GM18507 (cell line): ENCODE results near the gene ACKR4.
"Not testable (repeated sequence)": the region's sequence is repeated elsewhere in the genome, so short reads cannot be mapped to it uniquely, and the experiment has no call there.

Experiments
- DNase-seq: peaks from one replicate; pipeline ENCODE4 v3.0.0; 2011; ENCODE audit warnings: low read depth; ENCODE audit not compliant: insufficient read length; ENCODE audit errors: extremely low spot score
- FAIRE-seq: peaks from 2 replicates; lab custom pipeline; 2011; peaks lifted over from hg19 to GRCh38; lab: Jason Lieb, UNC

The ACKR4 gene

GRCh38 chr3:132630612-132631011 is 33.5 kb downstream of the ACKR4 start:
- FAIRE-seq (no peak), DNase-seq (no peak)

GRCh38 chr3:132635052-132635451 is 38.0 kb downstream of the ACKR4 start:
- FAIRE-seq (no peak), DNase-seq (no peak)

- no peak for FAIRE-seq
- DNase-seq = no peak
Observed at GRCh38 chr3:132637590-132637989, 40.5 kb downstream of the ACKR4 start.

GRCh38 chr3:132638706-132639105 is 41.6 kb downstream of the ACKR4 start:
- FAIRE-seq = no peak
- DNase-seq = no peak

- DNase-seq, FAIRE-seq: not testable (repeated sequence)
Observed at GRCh38 chr3:132641427-132641826, 44.4 kb downstream of the ACKR4 start.

- DNase-seq = peak; percentile 35
- FAIRE-seq = peak; percentile 72
Observed at GRCh38 chr3:132641837-132642538, 44.9 kb downstream of the ACKR4 start.

GRCh38 chr3:132642539-132642847 is 45.4 kb downstream of the ACKR4 start:
- DNase-seq = no peak
- no peak for FAIRE-seq

- DNase-seq (no peak), FAIRE-seq (no peak)
Observed at GRCh38 chr3:132643366-132643765, 46.3 kb downstream of the ACKR4 start.

- no peak for FAIRE-seq
Observed at GRCh38 chr3:132645058-132645457, 48.0 kb downstream of the ACKR4 start.

GRCh38 chr3:132650153-132650552 is 53.1 kb downstream of the ACKR4 start:
- FAIRE-seq (no peak), DNase-seq (no peak)

More at GRCh38 chr3:132645058-132645457, 48.0 kb downstream of the ACKR4 start:
- no peak for DNase-seq
